ENCODE data around the gene PIP5K1C.

DNA sequence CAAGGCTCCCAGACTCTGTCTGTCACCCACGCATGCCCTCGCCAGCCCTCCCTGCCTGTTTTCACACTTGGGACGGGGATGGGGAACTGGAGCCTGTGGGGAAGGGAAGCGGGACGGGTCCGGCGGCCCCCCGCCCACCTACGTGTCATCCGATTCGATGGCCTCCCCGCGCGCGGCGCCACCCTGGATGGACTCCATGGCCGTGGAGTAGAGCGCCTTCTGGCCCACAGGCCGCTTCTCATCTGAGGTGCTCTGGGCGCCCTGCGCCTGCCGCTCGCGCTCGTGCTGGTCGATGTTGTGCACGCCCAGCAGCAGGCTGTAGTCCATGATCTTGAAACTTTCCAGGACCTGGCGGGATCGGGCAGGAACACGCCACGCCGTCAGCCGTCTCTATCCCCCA is 48.6 kb downstream of the PIP5K1C start:
- TF ChIP-seq TAF1 (IDR thresholded peaks at IDR 0.05; ENCODE audit: borderline replicate concordance, insufficient read depth, low read length) (no peak), POLR2AphosphoS5 (IDR thresholded peaks at IDR 0.05; ENCODE audit: low read depth, low read length) (no peak)

Data from PFSK-1 (cell line).